ENCODE measurements around the gene PDE3A.

Gene PDE3A

GRCh38 chr12:20716037-20716436 lies 347.7 kb downstream of the PDE3A start:
- no peak for TF ChIP-seq ZFX (IDR thresholded peaks at IDR 0.05)
- TF ChIP-seq CTCF (conservative IDR thresholded peaks at IDR 0.05) = peak; percentile 75
- peak overlapping the region; percentile 3; the same call in 1 of the 2 replicates for H3K27ac ChIP-seq

GRCh38 chr12:20716985-20717384 lies 348.6 kb downstream of the PDE3A start:
- H3K27ac ChIP-seq = no peak overlapping the region
- TF ChIP-seq ZFX (IDR thresholded peaks at IDR 0.05) (no peak), CTCF (conservative IDR thresholded peaks at IDR 0.05) (no peak)

- H3K27ac ChIP-seq = no peak overlapping the region
- TF ChIP-seq CTCF (conservative IDR thresholded peaks at IDR 0.05) (no peak), ZFX (IDR thresholded peaks at IDR 0.05) (no peak)
These were observed 350.0 kb downstream of the PDE3A start for GRCh38 chr12:20718294-20718693.

- TF ChIP-seq ZFX (IDR thresholded peaks at IDR 0.05) (no peak), CTCF (conservative IDR thresholded peaks at IDR 0.05) (no peak)
- H3K27ac ChIP-seq = no peak overlapping the region
These were observed 353.8 kb downstream of the PDE3A start for GRCh38 chr12:20722142-20722541.

- H3K27ac ChIP-seq = no peak overlapping the region
- TF ChIP-seq ZFX (IDR thresholded peaks at IDR 0.05) (no peak), CTCF (conservative IDR thresholded peaks at IDR 0.05) (peak; percentile 26; the same call in 1 of the 2 replicates)
These were observed 362.9 kb downstream of the PDE3A start for GRCh38 chr12:20731274-20731673.
